Endothelial cell of umbilical vein (primary cell): ENCODE results near the gene MOB3B. TPM values are rescaled to one million over a fixed set of nuclear protein-coding genes. Genes with fewer than 3 reads are reported as not detected.

Experiments
- BruUV-seq: library from RNA; stranded (reverse); fragments of 400-500 nt; replicated peaks from 2 replicates; lab custom pipeline; 2021; lab: Mats Ljungman, UMichigan
- CTCF ChIA-PET: fragments of 300-600, 350-600 bp; sonication (Branson Sonifier 250); formaldehyde crosslinking; loops from one replicate; lab custom pipeline; 2021; ENCODE audit warnings: antibody characterized with exemption, inconsistent platforms; lab: Charles Lee
- POLR2A ChIA-PET: fragments of 300-600, 350-600 bp; sonication (Branson Sonifier 250); formaldehyde crosslinking; loops from one replicate; lab custom pipeline; 2021; ENCODE audit warnings: antibody characterized with exemption, inconsistent platforms; lab: Charles Lee
- DNase-seq: peaks from one replicate; pipeline ENCODE4 v3.0.0-alpha.2; 2011; ENCODE audit warnings: low read depth, low spot score
- FAIRE-seq: peaks from 2 replicates; lab custom pipeline; 2011; peaks lifted over from hg19 to GRCh38; lab: Jason Lieb, UNC
- H2AFZ ChIP-seq: 2 replicates; pipeline ENCODE4 v1.6.0; 2012; ENCODE audit warnings: low read depth, low read length, control low read depth, inconsistent platforms
- H3K27ac ChIP-seq: 2 replicates; pipeline ENCODE4 v1.5.1; 2011; ENCODE audit warnings: low read depth, mild to moderate bottlenecking, control low read depth, low read length, moderate library complexity; ENCODE audit not compliant: insufficient read depth
- H3K27me3 ChIP-seq, 2 experiments: 2 replicates each; pipeline versions ENCODE4 v1.6.0 to v1.6.1; 2011; ENCODE audit warnings: low read length in 2 of 2, mixed read lengths in 1 of 2; ENCODE audit not compliant: control insufficient read depth in 2 of 2, insufficient read depth in 2 of 2
- H3K36me3 ChIP-seq, 2 experiments: 2 replicates in 1 of 2; 3 replicates in 1 of 2; pipeline ENCODE4 v1.5.1; 2011; ENCODE audit warnings: low read length in 2 of 2, mild to moderate bottlenecking in 1 of 2, moderate library complexity in 1 of 2; ENCODE audit not compliant: control insufficient read depth in 2 of 2, insufficient read depth in 2 of 2; ENCODE audit errors: extremely low read depth in 1 of 2
- H3K4me1 ChIP-seq: 3 replicates; pipeline ENCODE4 v1.5.1; 2011; ENCODE audit warnings: mild to moderate bottlenecking, low read length; ENCODE audit not compliant: control insufficient read depth, insufficient read depth; ENCODE audit errors: extremely low read depth
- H3K4me2 ChIP-seq: 2 replicates; pipeline ENCODE4 v1.6.1; 2011; ENCODE audit warnings: low read length, control low read depth, mixed read lengths; ENCODE audit not compliant: insufficient read depth
- H3K4me3 ChIP-seq, 3 experiments: fragments of 200-600 bp in 1 of 3; sonication (generic), shearing (Covaris generic) in 1 of 3; replicated peaks in 1 of 3; 2 replicates each; pipeline ENCODE4 v1.5.1; 2011 to 2016; ENCODE audit warnings: control low read depth in 3 of 3, low read length in 3 of 3, mild to moderate bottlenecking in 2 of 3, inconsistent platforms in 1 of 3, low read depth in 1 of 3, moderate library complexity in 1 of 3; ENCODE audit not compliant: insufficient read depth in 1 of 3
- H3K79me2 ChIP-seq: 2 replicates; pipeline ENCODE4 v1.6.0; 2012; ENCODE audit warnings: low read length, inconsistent platforms; ENCODE audit not compliant: control insufficient read depth, insufficient read depth
- H3K9ac ChIP-seq: replicated peaks from 2 replicates; pipeline ENCODE3; 2011; ENCODE audit warnings: low read length, control low read depth; ENCODE audit not compliant: insufficient read depth; ENCODE audit errors: extremely low read depth
- H3K9me1 ChIP-seq: replicated peaks from 3 replicates; pipeline ENCODE4 v1.6.0; 2011; ENCODE audit warnings: mild to moderate bottlenecking, low read length; ENCODE audit not compliant: control insufficient read depth, insufficient read depth; ENCODE audit errors: extremely low read depth
- H3K9me3 ChIP-seq: replicated peaks from 2 replicates; pipeline ENCODE4 v1.5.1; 2012; ENCODE audit warnings: low read length, inconsistent platforms; ENCODE audit not compliant: control insufficient read depth, insufficient read depth
- H4K20me1 ChIP-seq: replicated peaks from 2 replicates; pipeline ENCODE3; 2011; ENCODE audit warnings: mild to moderate bottlenecking, low read length; ENCODE audit not compliant: control insufficient read depth, insufficient read depth; ENCODE audit errors: extremely low read depth
- EZH2 ChIP-seq: IDR thresholded peaks from 2 replicates; pipeline ENCODE4 v1.6.1; 2012; ENCODE audit warnings: borderline replicate concordance, low read depth, mild to moderate bottlenecking, moderate library complexity, low read length, inconsistent platforms; ENCODE audit not compliant: severe bottlenecking
- FOS ChIP-seq: IDR thresholded peaks from 2 replicates; pipeline ENCODE4 v1.6.1; 2011; ENCODE audit warnings: mild to moderate bottlenecking, low read length, moderate library complexity, borderline replicate concordance; ENCODE audit not compliant: insufficient read depth
- GATA2 ChIP-seq: IDR thresholded peaks from 2 replicates; pipeline ENCODE4 v1.7.0; 2011; ENCODE audit warnings: low read depth, mild to moderate bottlenecking, moderate library complexity, mixed read lengths, low read length; ENCODE audit not compliant: insufficient read length, insufficient read depth
- JUN ChIP-seq: IDR thresholded peaks from 2 replicates; pipeline ENCODE4 v1.6.1; 2011; ENCODE audit warnings: borderline replicate concordance, low read depth; ENCODE audit not compliant: insufficient read length, insufficient read depth
- MAX ChIP-seq: IDR thresholded peaks from 2 replicates; pipeline ENCODE4 v1.6.1; 2011; ENCODE audit not compliant: insufficient read depth, insufficient read length
- MYC ChIP-seq: IDR thresholded peaks from one replicate; pipeline ENCODE4 v1.6.1; 2011; ENCODE audit warnings: mild to moderate bottlenecking, low read depth, low read length
- POLR2A ChIP-seq: IDR thresholded peaks from 2 replicates; pipeline ENCODE4 v1.6.1; 2012; ENCODE audit warnings: low read depth, mild to moderate bottlenecking, control low read depth, low read length
- POLR2AphosphoS5 ChIP-seq: IDR thresholded peaks from 2 replicates; pipeline ENCODE4 v1.6.1; 2012; ENCODE audit warnings: low read depth, mild to moderate bottlenecking, control low read depth, low read length, moderate library complexity; ENCODE audit not compliant: insufficient read depth
- dilution Hi-C: fragments of 300-500 bp; cut with MboI; formaldehyde crosslinking; loops from one replicate; pipeline ENCODE4 v1.15.0; 2019; ENCODE audit warnings: low sequenced_read_pairs; ENCODE audit not compliant: extremely low pct_ligation_motif_present
- intact Hi-C: fragments of 100-400 bp; cut with micrococcal nuclease; formaldehyde crosslinking; loops from one replicate; pipeline ENCODE4 v1.10.0; 2022
- polyA plus RNA-seq, 4 experiments: library from polyadenylated mRNA; depleted of rRNA in 3 of 4; stranded (reverse) in 3 of 4; unstranded in 1 of 4; fragments of >200 nt; gene quantifications; 2 replicates each; pipeline versions ENCODE4 v1.2.1 to v1.2.3, GENCODE V29; 2011 to 2012; ENCODE audit warnings: missing spikeins in 1 of 4
- total RNA-seq: library from RNA; stranded (reverse); gene quantifications from 2 replicates; pipeline ENCODE4 v1.2.3, GENCODE V29; 2021
- TF ChIP-seq, protein P1 (sequence below), 2 donors: IDR thresholded peaks; 1 replicate in 1 of 2; 2 replicates in 1 of 2; pipeline ENCODE4 v1.5.1; 2011; ENCODE audit warnings: low read length in 2 of 2, mild to moderate bottlenecking in 2 of 2, moderate library complexity in 2 of 2, control low read depth in 1 of 2, inconsistent platforms in 1 of 2, low read depth in 1 of 2; ENCODE audit not compliant: insufficient read depth in 1 of 2; ENCODE audit errors: extremely low read depth in 1 of 2

MOB3B gene
- total and polyA plus RNA-seq, 2 donors (not counting 3 experiments of a cell fraction or from before 2014, with no cell fraction given), result 0.03 TPM; not detected in 1

GRCh38 chr9:27340961-27341511, 188.6 kb downstream of the MOB3B start:
- Histone ChIP-seq H3K9ac (no peak overlapping the region), H3K27me3 (peaks cover 2 to 7% of the 10 kb centered on the region in 2 experiments), H3K79me2 (no peaks in the 10 kb centered on the region), H4K20me1 (no peaks in the 10 kb centered on the region), H3K27ac (no peak overlapping the region), H3K4me2 (no peak overlapping the region), H3K9me1 (no peaks in the 10 kb centered on the region), H3K9me3 (no peaks in the 10 kb centered on the region), H3K36me3 (no peaks in the 10 kb centered on the region), H3K4me3 (no peak overlapping the region), H2AFZ (no peak overlapping the region), H3K4me1 (no peaks in the 10 kb centered on the region)
- DNase-seq (no peak), FAIRE-seq (no peak)
- TF ChIP-seq MYC, result no peak
- TF ChIP-seq POLR2AphosphoS5, result no peak
- TF ChIP-seq JUN, result no peak
- TF ChIP-seq, protein P1, sequence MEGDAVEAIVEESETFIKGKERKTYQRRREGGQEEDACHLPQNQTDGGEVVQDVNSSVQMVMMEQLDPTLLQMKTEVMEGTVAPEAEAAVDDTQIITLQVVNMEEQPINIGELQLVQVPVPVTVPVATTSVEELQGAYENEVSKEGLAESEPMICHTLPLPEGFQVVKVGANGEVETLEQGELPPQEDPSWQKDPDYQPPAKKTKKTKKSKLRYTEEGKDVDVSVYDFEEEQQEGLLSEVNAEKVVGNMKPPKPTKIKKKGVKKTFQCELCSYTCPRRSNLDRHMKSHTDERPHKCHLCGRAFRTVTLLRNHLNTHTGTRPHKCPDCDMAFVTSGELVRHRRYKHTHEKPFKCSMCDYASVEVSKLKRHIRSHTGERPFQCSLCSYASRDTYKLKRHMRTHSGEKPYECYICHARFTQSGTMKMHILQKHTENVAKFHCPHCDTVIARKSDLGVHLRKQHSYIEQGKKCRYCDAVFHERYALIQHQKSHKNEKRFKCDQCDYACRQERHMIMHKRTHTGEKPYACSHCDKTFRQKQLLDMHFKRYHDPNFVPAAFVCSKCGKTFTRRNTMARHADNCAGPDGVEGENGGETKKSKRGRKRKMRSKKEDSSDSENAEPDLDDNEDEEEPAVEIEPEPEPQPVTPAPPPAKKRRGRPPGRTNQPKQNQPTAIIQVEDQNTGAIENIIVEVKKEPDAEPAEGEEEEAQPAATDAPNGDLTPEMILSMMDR (IDR thresholded peaks at IDR 0.05; ENCODE audit: extremely low read depth in 1 of 2, insufficient read depth in 1 of 2, low read depth in 1 of 2, low read length in 2 of 2), result no peak
- ChIA-PET POLR2A (no interaction called here), CTCF (interaction anchor here (0.8 kb wide), 1 partner anchor 206 kb away, joined by 3 read pairs; no protein-coding TSS in a partner anchor)
- intact Hi-C loops (no loop called here), dilution Hi-C loops (loop anchor here (25.0 kb wide), 1 partner anchor 171 kb away; the partner anchor contains the start of gene IFNK)
- BruUV-seq, result no TSS peak

DNA sequence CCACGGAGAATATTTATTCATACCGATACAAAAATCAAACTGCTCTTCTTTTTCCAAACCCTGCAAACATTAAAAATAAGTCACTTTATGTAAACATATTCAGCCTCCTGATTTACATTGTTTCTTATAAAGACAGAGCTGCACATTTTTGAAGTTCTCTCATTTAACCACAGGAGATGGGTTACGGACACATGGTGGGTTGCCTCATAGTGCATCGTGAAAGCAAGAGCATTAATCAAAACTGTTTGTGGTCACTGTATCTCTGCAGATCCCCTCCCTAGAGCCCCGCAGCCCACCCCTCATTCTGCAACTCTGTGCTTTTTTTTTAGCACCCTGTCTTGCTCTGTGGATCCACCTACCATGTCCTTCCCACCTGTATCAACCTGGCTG, 189.3 kb downstream of the MOB3B start:
- no peaks in the 10 kb centered on the region for H3K36me3 ChIP-seq
- H3K9ac ChIP-seq, result no peak overlapping the region
- H3K27me3 ChIP-seq, result peaks cover 2 to 7% of the 10 kb centered on the region in 2 experiments
- H3K9me3 ChIP-seq, result no peaks in the 10 kb centered on the region
- no peaks in the 10 kb centered on the region for H4K20me1 ChIP-seq
- ChIA-PET CTCF (no interaction called here), POLR2A (no interaction called here)
- TF ChIP-seq JUN (no peak), MAX (no peak), GATA2 (no peak), POLR2AphosphoS5 (no peak), POLR2A (no peak), MYC (no peak), EZH2 (no peak), FOS (no peak)
- TF ChIP-seq, protein P1 (IDR thresholded peaks at IDR 0.05; ENCODE audit: extremely low read depth in 1 of 2, insufficient read depth in 1 of 2, low read depth in 1 of 2, low read length in 2 of 2), result no peak
- H3K4me3 ChIP-seq, result no peak overlapping the region
- no peaks in the 10 kb centered on the region for H3K9me1 ChIP-seq
- intact Hi-C loops (no loop called here), dilution Hi-C loops (loop anchor here (25.0 kb wide), 1 partner anchor 172 kb away; the partner anchor contains the start of gene IFNK)
- no peaks in the 10 kb centered on the region for H3K4me1 ChIP-seq
- H2AFZ ChIP-seq, result no peak overlapping the region
- FAIRE-seq (no peak), DNase-seq (no peak)
- H3K4me2 ChIP-seq, result no peak overlapping the region
- no peaks in the 10 kb centered on the region for H3K79me2 ChIP-seq
- H3K27ac ChIP-seq, result no peak overlapping the region
- no TSS peak for BruUV-seq
